Measurements from ENCODE around the gene LINGO3. TPM values are rescaled to one million over a fixed set of nuclear protein-coding genes. Genes with fewer than 3 reads are reported as not detected.

Gene LINGO3
- total RNA-seq, 1 experiment from 2014 or later, result not detected

DNA sequence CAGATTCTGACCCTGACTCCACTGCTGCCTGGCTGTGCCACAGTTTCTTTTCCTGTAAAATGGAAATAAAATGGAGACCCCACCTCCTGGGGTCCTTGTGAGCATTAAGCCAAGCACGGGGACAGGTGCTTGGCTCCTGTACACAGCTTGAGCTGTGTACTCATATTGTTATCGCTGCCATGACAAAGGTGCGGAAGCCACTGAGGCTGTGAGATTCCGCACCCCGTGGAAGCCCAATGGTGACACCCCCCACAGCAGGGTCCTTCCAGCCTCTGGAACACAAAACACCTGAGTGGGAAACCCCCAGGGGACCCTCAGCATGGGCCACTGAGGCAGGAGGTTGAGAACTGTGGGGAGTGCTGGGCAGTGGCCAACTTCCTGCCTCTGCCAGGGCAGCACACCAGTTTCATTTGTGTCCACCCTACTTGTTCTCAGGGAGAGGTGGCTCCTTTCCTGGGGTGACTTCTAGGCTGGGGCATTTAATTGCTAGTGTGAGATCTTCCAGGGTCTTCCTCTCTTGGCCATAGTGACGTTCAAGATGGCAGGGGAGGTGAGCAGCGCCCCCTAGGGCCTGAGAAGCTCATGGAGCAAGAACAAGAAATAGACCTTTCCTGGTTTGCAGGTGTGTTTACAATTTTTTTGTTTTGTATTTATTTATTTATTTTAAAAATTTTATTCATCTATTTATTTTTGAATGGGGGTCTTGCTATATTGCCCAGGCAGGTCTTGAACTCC is 46.3 kb downstream of the LINGO3 start:
- no peak for DNase-seq
- H3K27me3 Mint-ChIP-seq (ENCODE audit: unreplicated experiment), result no peaks in the 10 kb centered on the region
- no peak overlapping the region for H3K27ac Mint-ChIP-seq (ENCODE audit: unreplicated experiment)
- H3K9me3 Mint-ChIP-seq (ENCODE audit: low read depth, unreplicated experiment), result no peaks in the 10 kb centered on the region
- no peak overlapping the region for H3K4me3 Mint-ChIP-seq (ENCODE audit: low read depth, unreplicated experiment)
- H3K4me1 Mint-ChIP-seq (ENCODE audit: low read depth, unreplicated experiment), result peaks cover 3% of the 10 kb centered on the region
- intact Hi-C loops (cut with micrococcal nuclease; ENCODE audit: unreplicated experiment), result no loop called here
- BruUV-seq (replicated peaks), result no TSS peak
- H3K36me3 Mint-ChIP-seq (ENCODE audit: insufficient read depth, unreplicated experiment), result peaks cover 4% of the 10 kb centered on the region
- CTCF ChIA-PET, result interaction anchor here (0.6 to 1.4 kb wide), 2 partner anchors 11 to 26 kb away, joined by 3 to 4 read pairs; no protein-coding TSS in a partner anchor
- TF ChIP-seq, protein P1, sequence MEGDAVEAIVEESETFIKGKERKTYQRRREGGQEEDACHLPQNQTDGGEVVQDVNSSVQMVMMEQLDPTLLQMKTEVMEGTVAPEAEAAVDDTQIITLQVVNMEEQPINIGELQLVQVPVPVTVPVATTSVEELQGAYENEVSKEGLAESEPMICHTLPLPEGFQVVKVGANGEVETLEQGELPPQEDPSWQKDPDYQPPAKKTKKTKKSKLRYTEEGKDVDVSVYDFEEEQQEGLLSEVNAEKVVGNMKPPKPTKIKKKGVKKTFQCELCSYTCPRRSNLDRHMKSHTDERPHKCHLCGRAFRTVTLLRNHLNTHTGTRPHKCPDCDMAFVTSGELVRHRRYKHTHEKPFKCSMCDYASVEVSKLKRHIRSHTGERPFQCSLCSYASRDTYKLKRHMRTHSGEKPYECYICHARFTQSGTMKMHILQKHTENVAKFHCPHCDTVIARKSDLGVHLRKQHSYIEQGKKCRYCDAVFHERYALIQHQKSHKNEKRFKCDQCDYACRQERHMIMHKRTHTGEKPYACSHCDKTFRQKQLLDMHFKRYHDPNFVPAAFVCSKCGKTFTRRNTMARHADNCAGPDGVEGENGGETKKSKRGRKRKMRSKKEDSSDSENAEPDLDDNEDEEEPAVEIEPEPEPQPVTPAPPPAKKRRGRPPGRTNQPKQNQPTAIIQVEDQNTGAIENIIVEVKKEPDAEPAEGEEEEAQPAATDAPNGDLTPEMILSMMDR (IDR thresholded peaks at IDR 0.05; ENCODE audit: unreplicated experiment), result peak; percentile 53

DNA sequence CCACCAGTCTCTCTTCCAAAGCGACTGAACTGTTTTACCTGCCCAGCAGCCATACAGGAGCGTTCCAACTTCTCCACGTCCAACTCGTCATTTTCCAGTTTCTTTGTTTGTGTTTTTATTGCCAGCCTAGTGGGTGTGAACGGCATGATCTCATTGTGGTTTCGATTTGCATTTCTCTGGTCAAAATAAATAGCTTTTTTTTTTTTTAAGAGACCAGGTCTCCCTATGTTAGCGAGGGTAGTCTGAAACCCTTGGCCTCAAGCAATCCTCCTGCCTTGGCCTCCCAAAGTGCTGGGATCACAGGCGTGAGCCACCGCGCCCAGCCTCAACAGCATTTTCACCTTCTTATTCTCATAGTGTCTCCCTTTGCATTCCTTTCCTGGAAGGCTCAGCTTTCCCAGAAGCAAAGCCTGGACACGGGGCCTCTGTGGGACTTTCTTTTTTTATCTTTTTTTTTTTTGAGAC is 47.6 kb downstream of the LINGO3 start:
- TF ChIP-seq, protein P1 (IDR thresholded peaks at IDR 0.05; ENCODE audit: unreplicated experiment), result no peak
- Mint-ChIP-seq H3K27me3 (ENCODE audit: unreplicated experiment) (no peaks in the 10 kb centered on the region), H3K9me3 (ENCODE audit: low read depth, unreplicated experiment) (no peaks in the 10 kb centered on the region), H3K27ac (ENCODE audit: unreplicated experiment) (no peak overlapping the region), H3K4me3 (ENCODE audit: low read depth, unreplicated experiment) (no peak overlapping the region), H3K36me3 (ENCODE audit: insufficient read depth, unreplicated experiment) (no peaks in the 10 kb centered on the region), H3K4me1 (ENCODE audit: low read depth, unreplicated experiment) (no peaks in the 10 kb centered on the region)
- intact Hi-C loops (cut with micrococcal nuclease; ENCODE audit: unreplicated experiment), result no loop called here
- BruUV-seq (replicated peaks), result no TSS peak
- CTCF ChIA-PET, result no interaction called here
- DNase-seq, result no peak

DNA sequence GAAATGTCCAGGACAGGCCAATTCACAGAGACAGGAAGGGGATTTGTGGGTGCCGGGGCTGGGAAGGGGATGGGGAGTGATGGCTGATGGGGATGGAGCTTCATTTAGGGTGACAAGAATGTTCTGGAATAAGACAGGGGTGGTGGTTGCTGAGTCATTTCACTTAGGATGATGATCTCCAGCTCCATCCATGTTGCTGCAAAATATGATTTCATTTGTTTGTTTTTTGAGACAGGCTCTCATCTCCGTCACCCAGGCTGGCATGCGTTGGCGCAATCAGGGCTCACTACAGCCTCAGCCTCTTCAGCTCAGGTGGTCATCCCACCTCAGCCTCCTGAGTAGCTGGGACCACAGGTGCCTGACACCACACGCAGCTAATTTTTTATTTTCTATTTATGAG is 48.6 kb downstream of the LINGO3 start:
- H3K4me1 Mint-ChIP-seq (ENCODE audit: low read depth, unreplicated experiment), result no peaks in the 10 kb centered on the region
- H3K36me3 Mint-ChIP-seq (ENCODE audit: insufficient read depth, unreplicated experiment), result no peaks in the 10 kb centered on the region
- no peaks in the 10 kb centered on the region for H3K27me3 Mint-ChIP-seq (ENCODE audit: unreplicated experiment)
- no peak for DNase-seq
- H3K9me3 Mint-ChIP-seq (ENCODE audit: low read depth, unreplicated experiment), result no peaks in the 10 kb centered on the region
- CTCF ChIA-PET, result no interaction called here
- TF ChIP-seq, protein P1 (IDR thresholded peaks at IDR 0.05; ENCODE audit: unreplicated experiment), result no peak
- H3K27ac Mint-ChIP-seq (ENCODE audit: unreplicated experiment), result no peak overlapping the region
- intact Hi-C loops (cut with micrococcal nuclease; ENCODE audit: unreplicated experiment), result no loop called here
- BruUV-seq (replicated peaks), result no TSS peak
- no peak overlapping the region for H3K4me3 Mint-ChIP-seq (ENCODE audit: low read depth, unreplicated experiment)

Other genes with a start within 250 kb of the LINGO3 start
- gene MOB3A, start 211.8 kb downstream of the LINGO3 start, total RNA-seq (2022), result 13.7 and 15.8 TPM in 2 replicates
- gene IZUMO4, start 211.2 kb downstream of the LINGO3 start, total RNA-seq (2022), result 2.7 and 2.8 TPM in 2 replicates
- gene AP3D1, start 156.6 kb downstream of the LINGO3 start, total RNA-seq (2022), result 107 and 108 TPM in 2 replicates
- gene DOT1L, start 144.2 kb downstream of the LINGO3 start, total RNA-seq (2022), result 39.3 and 42.9 TPM in 2 replicates
- 38.7 and 43.5 TPM in 2 replicates for gene PLEKHJ1, start 71.8 kb downstream of the LINGO3 start, total RNA-seq (2022)
- gene SF3A2, start 71.3 kb downstream of the LINGO3 start, total RNA-seq (2022), result 83.0 and 83.6 TPM in 2 replicates
- gene AMH, start 58.8 kb downstream of the LINGO3 start, total RNA-seq (2022), result 3.7 and 5.0 TPM in 2 replicates
- gene JSRP1, start 51.7 kb downstream of the LINGO3 start, total RNA-seq (2022), result 0.73 TPM in 1 of 2 replicates, not detected in the other
- gene PEAK3, start 26.0 kb downstream of the LINGO3 start, total RNA-seq (2022), result not detected in 2 replicates
- 71.5 and 93.0 TPM in 2 replicates for gene LSM7, start 20.4 kb upstream of the LINGO3 start, total RNA-seq (2022)
- 56.0 and 59.3 TPM in 2 replicates for gene SPPL2B, start 20.5 kb upstream of the LINGO3 start, total RNA-seq (2022)
- not detected in 2 replicates for gene TMPRSS9, start 52.1 kb upstream of the LINGO3 start, total RNA-seq (2022)
- 75.8 and 81.8 TPM in 2 replicates for gene TIMM13, start 119.4 kb upstream of the LINGO3 start, total RNA-seq (2022)
- gene LMNB2, start 148.8 kb upstream of the LINGO3 start, total RNA-seq (2022), result 88.0 and 109 TPM in 2 replicates
- gene GADD45B, start 168.0 kb upstream of the LINGO3 start, total RNA-seq (2022), result 26.3 and 36.5 TPM in 2 replicates

Data from Calu3 (cell line).